Fibroblast of skin of right biceps (primary cell): ENCODE results near the gene RBM28.

Source experiments
- DNase-seq: peaks from one replicate; pipeline ENCODE4 v3.0.0-alpha.2; 2013

Gene RBM28

GRCh38 chr7:128255271-128255670 lies 88.4 kb downstream of the RBM28 start:
- DNase-seq = no peak

GRCh38 chr7:128254470-128254869 lies 89.2 kb downstream of the RBM28 start:
- no peak for DNase-seq

GRCh38 chr7:128253701-128254100 lies 90.0 kb downstream of the RBM28 start:
- DNase-seq = no peak

GRCh38 chr7:128251337-128251736 lies 92.4 kb downstream of the RBM28 start:
- DNase-seq = no peak
